ENCODE data around the gene TLL2. TPM values are rescaled to one million over a fixed set of nuclear protein-coding genes. Genes with fewer than 3 reads are reported as not detected.

The TLL2 gene
- total RNA-seq, 1 donor from 2014 or later = not detected

GRCh38 chr10:96536129-96536528 lies 22.4 kb upstream of the TLL2 start:
- H3K27ac Mint-ChIP-seq (ENCODE audit: unreplicated experiment) = no peak overlapping the region
- H3K27me3 Mint-ChIP-seq (ENCODE audit: unreplicated experiment) = no peaks in the 10 kb centered on the region
- no peak for DNase-seq (ENCODE audit: extremely low spot score, unreplicated experiment)
- H3K9me3 Mint-ChIP-seq (ENCODE audit: unreplicated experiment) = peaks cover 5% of the 10 kb centered on the region
- TF ChIP-seq CTCF (IDR thresholded peaks at IDR 0.05) = no peak
- peaks cover 32% of the 10 kb centered on the region for H3K36me3 Mint-ChIP-seq (ENCODE audit: unreplicated experiment)
- H3K4me1 Mint-ChIP-seq (ENCODE audit: unreplicated experiment) = peaks cover 2% of the 10 kb centered on the region
- no peak overlapping the region for H3K4me3 Mint-ChIP-seq (ENCODE audit: unreplicated experiment)

DNA sequence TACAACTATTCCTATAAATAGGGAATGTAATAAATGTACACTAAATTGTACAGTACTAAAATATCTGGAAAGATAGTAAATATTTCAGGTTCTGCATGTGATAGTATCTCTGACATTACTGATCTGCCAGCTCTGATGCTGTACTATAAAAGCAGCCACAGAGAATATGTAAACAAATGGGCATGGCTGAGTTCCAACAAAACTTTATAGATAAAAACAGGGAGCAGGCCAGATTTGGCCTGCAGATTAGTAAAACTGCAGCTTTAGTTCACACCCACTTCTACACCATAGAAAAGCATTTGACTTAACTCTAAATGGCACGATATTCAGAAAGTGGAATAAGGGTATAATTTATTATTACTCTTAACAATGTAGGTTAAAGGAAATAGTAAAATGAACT lies 18.8 kb upstream of the TLL2 start:
- Mint-ChIP-seq H3K4me3 (ENCODE audit: unreplicated experiment) (no peak overlapping the region), H3K4me1 (ENCODE audit: unreplicated experiment) (peaks cover 2% of the 10 kb centered on the region), H3K9me3 (ENCODE audit: unreplicated experiment) (no peaks in the 10 kb centered on the region), H3K27me3 (ENCODE audit: unreplicated experiment) (no peaks in the 10 kb centered on the region), H3K27ac (ENCODE audit: unreplicated experiment) (no peak overlapping the region), H3K36me3 (ENCODE audit: unreplicated experiment) (peaks cover 25% of the 10 kb centered on the region)
- no peak for DNase-seq (ENCODE audit: extremely low spot score, unreplicated experiment)
- TF ChIP-seq CTCF (IDR thresholded peaks at IDR 0.05) = no peak

- H3K4me3 Mint-ChIP-seq (ENCODE audit: unreplicated experiment) = no peak overlapping the region
- TF ChIP-seq CTCF (IDR thresholded peaks at IDR 0.05) = no peak
- no peaks in the 10 kb centered on the region for H3K27me3 Mint-ChIP-seq (ENCODE audit: unreplicated experiment)
- no peak for DNase-seq (ENCODE audit: extremely low spot score, unreplicated experiment)
- peaks cover 8% of the 10 kb centered on the region for H3K4me1 Mint-ChIP-seq (ENCODE audit: unreplicated experiment)
- no peak overlapping the region for H3K27ac Mint-ChIP-seq (ENCODE audit: unreplicated experiment)
- H3K9me3 Mint-ChIP-seq (ENCODE audit: unreplicated experiment) = no peaks in the 10 kb centered on the region
- peaks cover 37% of the 10 kb centered on the region for H3K36me3 Mint-ChIP-seq (ENCODE audit: unreplicated experiment)
Observed at GRCh38 chr10:96529634-96530279, 16.0 kb upstream of the TLL2 start.

DNA sequence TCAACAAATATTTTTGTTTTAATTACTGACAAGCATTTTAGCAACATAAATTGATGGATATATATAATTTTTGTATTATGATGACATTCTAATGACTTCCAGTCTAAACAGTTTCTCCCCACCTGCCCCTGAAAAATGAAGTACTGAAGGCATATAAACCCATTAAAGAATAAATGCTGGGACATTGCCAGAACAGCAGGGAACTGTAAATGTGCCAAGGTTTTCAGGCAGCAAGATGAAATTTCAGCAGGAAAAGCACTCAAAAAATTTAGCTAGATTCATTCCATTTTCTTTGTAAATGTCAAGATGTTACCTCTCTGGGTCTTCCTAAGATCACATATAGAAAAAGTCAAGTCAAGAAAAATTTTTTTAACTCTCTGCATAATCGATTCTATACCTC lies 11.0 kb upstream of the TLL2 start:
- no peaks in the 10 kb centered on the region for H3K9me3 Mint-ChIP-seq (ENCODE audit: unreplicated experiment)
- H3K4me3 Mint-ChIP-seq (ENCODE audit: unreplicated experiment) = no peak overlapping the region
- TF ChIP-seq CTCF (IDR thresholded peaks at IDR 0.05) = no peak
- no peak for DNase-seq (ENCODE audit: extremely low spot score, unreplicated experiment)
- H3K36me3 Mint-ChIP-seq (ENCODE audit: unreplicated experiment) = peaks cover 54% of the 10 kb centered on the region
- H3K27ac Mint-ChIP-seq (ENCODE audit: unreplicated experiment) = peak overlapping the region; percentile 40
- peaks cover 6% of the 10 kb centered on the region for H3K4me1 Mint-ChIP-seq (ENCODE audit: unreplicated experiment)
- no peaks in the 10 kb centered on the region for H3K27me3 Mint-ChIP-seq (ENCODE audit: unreplicated experiment)

- Mint-ChIP-seq H3K27ac (ENCODE audit: unreplicated experiment) (no peak overlapping the region), H3K9me3 (ENCODE audit: unreplicated experiment) (no peaks in the 10 kb centered on the region), H3K4me1 (ENCODE audit: unreplicated experiment) (peaks cover 15% of the 10 kb centered on the region), H3K36me3 (ENCODE audit: unreplicated experiment) (peaks cover 27% of the 10 kb centered on the region), H3K4me3 (ENCODE audit: unreplicated experiment) (no peak overlapping the region), H3K27me3 (ENCODE audit: unreplicated experiment) (peaks cover 6% of the 10 kb centered on the region)
- TF ChIP-seq CTCF (IDR thresholded peaks at IDR 0.05) = no peak
- DNase-seq (ENCODE audit: extremely low spot score, unreplicated experiment) = no peak
Observed at GRCh38 chr10:96517284-96517683, 3.6 kb upstream of the TLL2 start.

Data from osteocyte (in vitro differentiated cells).